Measurements from ENCODE around the gene EIF1.

EIF1 gene

DNA sequence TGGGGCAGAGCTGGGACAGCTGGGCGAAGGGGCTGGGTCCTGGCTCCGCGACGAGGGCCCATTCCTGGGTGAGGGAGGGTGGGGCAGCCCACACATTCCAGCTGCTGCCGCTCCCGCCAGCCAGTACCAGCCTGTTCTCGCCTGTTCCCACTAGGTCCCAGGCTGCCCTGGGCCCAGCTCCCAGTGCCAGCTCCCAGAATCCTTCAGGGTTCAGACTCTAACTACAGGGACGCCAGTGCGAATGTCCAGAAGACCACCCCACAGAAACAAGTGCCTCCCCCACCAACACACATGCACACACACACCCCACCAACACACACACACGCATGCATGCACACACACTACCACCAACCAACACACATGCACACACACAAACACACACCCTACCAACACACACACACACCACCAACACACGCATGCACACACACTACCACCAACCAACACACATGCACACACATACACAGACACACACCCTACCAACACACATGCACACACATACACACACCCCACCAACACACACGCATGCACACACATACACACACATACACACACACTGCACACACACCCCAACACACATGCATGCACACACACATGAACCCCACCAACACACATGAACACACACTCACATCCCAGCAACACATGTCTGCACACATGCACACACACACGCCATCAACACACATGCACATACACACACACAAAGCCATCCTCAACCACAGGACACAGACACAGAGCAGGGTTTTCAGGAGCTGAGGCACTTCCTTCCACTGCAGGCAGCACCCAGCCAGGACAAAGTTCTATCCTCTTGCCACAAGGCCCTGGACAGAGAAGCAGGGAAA is 36.8 kb upstream of the EIF1 start:
- H3K9me3 ChIP-seq (ENCODE audit: low read length) = no peaks in the 10 kb centered on the region
- H3K4me2 ChIP-seq (ENCODE audit: low read length) = no peak overlapping the region
- H3K27me3 ChIP-seq (ENCODE audit: insufficient read depth, low read length) = no peaks in the 10 kb centered on the region
- peaks cover 7% of the 10 kb centered on the region for H3K4me1 ChIP-seq (ENCODE audit: insufficient read depth, low read length, severe bottlenecking)
- no peak overlapping the region for H3K9ac ChIP-seq (ENCODE audit: low read length)
- H3F3A ChIP-seq (ENCODE audit: insufficient read depth, low read length) = no peaks in the 10 kb centered on the region
- H3K4me3 ChIP-seq (ENCODE audit: low read depth, low read length, poor library complexity, severe bottlenecking) = no peak overlapping the region
- H4K20me1 ChIP-seq (ENCODE audit: insufficient read depth, low read length) = no peaks in the 10 kb centered on the region
- H2AFZ ChIP-seq (ENCODE audit: low read length) = no peak overlapping the region
- H3K9me2 ChIP-seq (ENCODE audit: low read depth, low read length) = no peaks in the 10 kb centered on the region
- no peaks in the 10 kb centered on the region for H3K36me3 ChIP-seq (ENCODE audit: insufficient read depth, low read length)
- no peak overlapping the region for H3K27ac ChIP-seq (ENCODE audit: low read depth, low read length, poor library complexity, severe bottlenecking)
- TF ChIP-seq, protein P1, sequence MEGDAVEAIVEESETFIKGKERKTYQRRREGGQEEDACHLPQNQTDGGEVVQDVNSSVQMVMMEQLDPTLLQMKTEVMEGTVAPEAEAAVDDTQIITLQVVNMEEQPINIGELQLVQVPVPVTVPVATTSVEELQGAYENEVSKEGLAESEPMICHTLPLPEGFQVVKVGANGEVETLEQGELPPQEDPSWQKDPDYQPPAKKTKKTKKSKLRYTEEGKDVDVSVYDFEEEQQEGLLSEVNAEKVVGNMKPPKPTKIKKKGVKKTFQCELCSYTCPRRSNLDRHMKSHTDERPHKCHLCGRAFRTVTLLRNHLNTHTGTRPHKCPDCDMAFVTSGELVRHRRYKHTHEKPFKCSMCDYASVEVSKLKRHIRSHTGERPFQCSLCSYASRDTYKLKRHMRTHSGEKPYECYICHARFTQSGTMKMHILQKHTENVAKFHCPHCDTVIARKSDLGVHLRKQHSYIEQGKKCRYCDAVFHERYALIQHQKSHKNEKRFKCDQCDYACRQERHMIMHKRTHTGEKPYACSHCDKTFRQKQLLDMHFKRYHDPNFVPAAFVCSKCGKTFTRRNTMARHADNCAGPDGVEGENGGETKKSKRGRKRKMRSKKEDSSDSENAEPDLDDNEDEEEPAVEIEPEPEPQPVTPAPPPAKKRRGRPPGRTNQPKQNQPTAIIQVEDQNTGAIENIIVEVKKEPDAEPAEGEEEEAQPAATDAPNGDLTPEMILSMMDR (IDR thresholded peaks at IDR 0.05; ENCODE audit: low read length) = no peak
- TF ChIP-seq EZH2 (IDR thresholded peaks at IDR 0.05; ENCODE audit: borderline replicate concordance, low read length) = no peak
- no peaks in the 10 kb centered on the region for H3K79me2 ChIP-seq (ENCODE audit: insufficient read depth, low read length)

- H3K9me3 ChIP-seq (ENCODE audit: low read length) = no peaks in the 10 kb centered on the region
- H2AFZ ChIP-seq (ENCODE audit: low read length) = no peak overlapping the region
- H3K27ac ChIP-seq (ENCODE audit: low read depth, low read length, poor library complexity, severe bottlenecking) = no peak overlapping the region
- H3K27me3 ChIP-seq (ENCODE audit: insufficient read depth, low read length) = no peaks in the 10 kb centered on the region
- H3K36me3 ChIP-seq (ENCODE audit: insufficient read depth, low read length) = no peaks in the 10 kb centered on the region
- no peaks in the 10 kb centered on the region for H4K20me1 ChIP-seq (ENCODE audit: insufficient read depth, low read length)
- H3K4me2 ChIP-seq (ENCODE audit: low read length) = no peak overlapping the region
- no peak for TF ChIP-seq EZH2 (IDR thresholded peaks at IDR 0.05; ENCODE audit: borderline replicate concordance, low read length)
- TF ChIP-seq, protein P1 (IDR thresholded peaks at IDR 0.05; ENCODE audit: low read length) = no peak
- H3K9me2 ChIP-seq (ENCODE audit: low read depth, low read length) = no peaks in the 10 kb centered on the region
- H3F3A ChIP-seq (ENCODE audit: insufficient read depth, low read length) = no peaks in the 10 kb centered on the region
- H3K9ac ChIP-seq (ENCODE audit: low read length) = no peak overlapping the region
- no peak overlapping the region for H3K4me3 ChIP-seq (ENCODE audit: low read depth, low read length, poor library complexity, severe bottlenecking)
- H3K4me1 ChIP-seq (ENCODE audit: insufficient read depth, low read length, severe bottlenecking) = peaks cover 7% of the 10 kb centered on the region
- H3K79me2 ChIP-seq (ENCODE audit: insufficient read depth, low read length) = no peaks in the 10 kb centered on the region
Observed at GRCh38 chr17:41652461-41652970, 36.2 kb upstream of the EIF1 start.

DNA sequence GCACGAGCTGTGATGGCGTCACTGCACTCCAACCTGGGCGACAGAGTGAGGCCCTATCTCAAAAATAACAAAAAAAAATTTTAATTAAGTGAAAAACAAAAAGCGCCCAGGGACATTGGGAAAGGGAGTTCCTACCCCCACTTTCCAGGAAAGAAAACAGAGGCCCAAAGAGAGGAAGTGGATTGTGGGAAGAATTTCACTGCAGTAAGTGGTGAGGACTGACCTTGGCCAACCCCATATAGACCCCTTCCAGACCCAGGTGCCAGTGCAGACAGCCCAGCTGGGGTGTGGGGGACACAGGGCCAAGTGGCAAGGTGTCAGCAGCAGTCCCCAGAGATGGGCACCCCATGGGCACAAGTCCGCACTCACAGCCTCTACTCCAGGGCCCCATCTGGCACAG is 35.3 kb upstream of the EIF1 start:
- H3K9ac ChIP-seq (ENCODE audit: low read length) = no peak overlapping the region
- no peak for TF ChIP-seq EZH2 (IDR thresholded peaks at IDR 0.05; ENCODE audit: borderline replicate concordance, low read length)
- TF ChIP-seq, protein P1 (IDR thresholded peaks at IDR 0.05; ENCODE audit: low read length) = no peak

More for the DNA sequence above, 35.3 kb upstream of the EIF1 start:
- Histone ChIP-seq H3K9me2 (ENCODE audit: low read depth, low read length) (no peaks in the 10 kb centered on the region), H3K4me2 (ENCODE audit: low read length) (no peak overlapping the region), H3K27ac (ENCODE audit: low read depth, low read length, poor library complexity, severe bottlenecking) (no peak overlapping the region), H3K79me2 (ENCODE audit: insufficient read depth, low read length) (no peaks in the 10 kb centered on the region), H3K36me3 (ENCODE audit: insufficient read depth, low read length) (no peaks in the 10 kb centered on the region), H3K4me1 (ENCODE audit: insufficient read depth, low read length, severe bottlenecking) (peaks cover 2% of the 10 kb centered on the region), H3K27me3 (ENCODE audit: insufficient read depth, low read length) (no peaks in the 10 kb centered on the region), H4K20me1 (ENCODE audit: insufficient read depth, low read length) (no peaks in the 10 kb centered on the region), H2AFZ (ENCODE audit: low read length) (no peak overlapping the region), H3K9me3 (ENCODE audit: low read length) (no peaks in the 10 kb centered on the region), H3F3A (ENCODE audit: insufficient read depth, low read length) (no peaks in the 10 kb centered on the region), H3K4me3 (ENCODE audit: low read depth, low read length, poor library complexity, severe bottlenecking) (no peak overlapping the region)

All from OCI-LY1 (cell line).